Bronchus fibroblast of lung (primary cell): Measurements from ENCODE around the gene ACADL. TPM values are rescaled to one million over a fixed set of nuclear protein-coding genes. Genes with fewer than 3 reads are reported as not detected.

ENCODE experiments used
- total RNA-seq: library from RNA; depleted of rRNA; stranded (reverse); fragments of >200 nt; gene quantifications from 2 replicates; pipeline ENCODE4 v1.2.3, GENCODE V29; 2015

The ACADL gene
- total RNA-seq: under 0.01 TPM in 1 of 2 replicates, not detected in the other

DNA sequence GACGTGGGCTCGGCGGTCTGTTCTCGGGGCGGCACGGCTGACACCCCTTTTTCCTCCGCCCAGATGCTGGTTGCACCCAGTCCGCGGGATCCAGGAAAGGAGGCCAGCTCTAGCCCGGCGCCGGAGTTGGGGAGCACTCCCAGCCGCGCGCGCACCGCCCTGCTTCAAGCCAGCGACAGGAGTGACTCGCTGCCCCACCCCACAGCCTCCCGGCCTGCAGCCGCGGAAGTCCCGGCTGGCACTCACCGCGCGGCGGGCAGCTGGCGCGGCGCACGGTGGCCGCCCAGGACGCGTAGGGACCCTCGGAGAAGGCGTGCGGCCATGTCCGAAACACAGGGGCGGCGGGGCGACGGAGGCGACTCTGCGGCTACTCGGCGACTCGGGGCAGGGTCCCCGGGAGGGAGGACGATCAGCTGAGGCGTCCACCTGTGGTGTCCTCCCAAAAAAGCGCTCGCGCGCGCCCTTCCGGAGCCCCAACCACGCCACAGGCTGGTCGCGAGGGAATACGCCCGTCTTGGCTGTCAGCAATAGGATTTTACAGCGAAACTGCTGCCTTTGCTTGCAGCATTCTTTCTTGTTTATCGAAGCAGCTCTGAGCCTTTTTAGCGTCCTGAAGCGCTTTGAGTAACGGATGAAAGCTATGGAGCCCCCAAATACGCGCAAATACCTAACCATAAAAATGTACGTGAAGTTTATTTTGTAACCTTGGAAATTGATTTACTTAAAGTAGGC is at the start of gene ACADL:
ACADL (minus strand) TSS at position 507 of the 732 bp plus-strand sequence; CDS start at position 323, 184 bp downstream.

DNA sequence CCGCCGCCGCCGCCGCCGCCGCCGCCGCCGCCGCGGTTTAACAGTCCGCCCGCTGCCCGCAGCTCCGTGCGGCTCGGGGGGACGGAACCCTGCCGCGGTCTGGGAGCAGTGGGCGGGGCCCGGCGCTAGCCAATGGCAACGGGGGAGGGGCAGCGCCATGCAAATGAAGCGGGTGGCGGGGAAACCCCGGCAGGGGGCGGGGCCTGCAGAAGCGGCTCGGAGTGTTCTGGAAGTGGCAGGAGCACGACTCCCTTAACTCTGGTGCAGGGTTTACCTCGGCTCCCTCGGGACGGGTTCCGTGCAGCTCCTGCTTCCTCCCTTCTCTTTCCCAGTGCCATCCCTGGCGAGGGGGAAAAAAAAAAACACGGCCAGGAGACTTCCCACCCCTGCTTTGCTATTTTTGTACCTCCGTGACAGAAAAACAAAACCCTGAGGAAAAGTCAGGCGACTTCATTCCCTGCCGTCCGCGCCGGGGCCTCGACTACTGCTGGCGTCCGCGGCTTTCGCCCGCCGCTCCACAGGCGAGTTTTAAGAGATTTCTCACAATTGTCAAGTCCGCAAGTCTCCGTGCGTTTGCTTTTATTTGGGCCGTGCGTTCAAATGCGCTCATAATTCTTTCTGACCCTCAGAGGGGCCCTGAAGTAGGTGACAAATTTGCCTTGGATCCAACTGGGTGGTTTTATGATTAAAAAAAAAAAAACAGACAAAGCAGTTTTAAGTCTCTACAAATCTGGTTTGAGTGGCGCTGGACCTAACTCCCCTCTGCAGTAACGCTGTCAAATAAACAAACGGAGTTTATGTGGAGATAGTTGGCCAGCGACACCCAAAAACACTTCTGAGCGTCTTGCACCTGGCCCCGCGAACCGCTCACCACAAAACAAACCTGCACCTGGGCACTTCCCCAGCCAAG is 53.7 kb downstream of the ACADL start, which contains the start of gene KANSL1L:
KANSL1L (minus strand) TSS at position 101 of the 910 bp plus-strand sequence. CDS start 16,827 bp downstream, outside the sequence.

Other genes with a start within 250 kb of the ACADL start
- 76.8 and 88.2 TPM in 2 replicates for gene RPE, start 222.8 kb downstream of the ACADL start, total RNA-seq
- gene KANSL1L, start 54.0 kb downstream of the ACADL start, total RNA-seq: 3.7 and 6.1 TPM in 2 replicates
- not detected in 2 replicates for gene MYL1, start 89.7 kb upstream of the ACADL start, total RNA-seq